H1 (cell line): ENCODE data around the gene SLC22A15. TPM values are rescaled to one million over a fixed set of nuclear protein-coding genes. Genes with fewer than 3 reads are reported as not detected.

Experiments used
- CTCF ChIA-PET: fragments of 300-600 bp; sonication (Branson Sonifier 250); formaldehyde crosslinking; loops from one replicate; lab custom pipeline; 2021; ENCODE audit not compliant: partially characterized antibody; lab: Charles Lee
- POLR2A ChIA-PET: fragments of 300-600 bp; sonication (Branson Sonifier 250); formaldehyde crosslinking; loops from one replicate; lab custom pipeline; 2021; ENCODE audit warnings: inconsistent platforms; ENCODE audit not compliant: partially characterized antibody; lab: Charles Lee
- DNase-seq, 2 experiments: peaks; one replicate each; pipeline versions ENCODE4 v3.0.0 to v3.0.0-alpha.2; 2010 to 2022; ENCODE audit warnings: low spot score in 2 of 2, low read depth in 1 of 2, mixed read lengths in 1 of 2
- FAIRE-seq: peaks from 2 replicates; lab custom pipeline; 2011; peaks lifted over from hg19 to GRCh38; lab: Jason Lieb, UNC
- H2AFZ ChIP-seq: 2 replicates; pipeline ENCODE4 v1.8.1; 2012; ENCODE audit warnings: low read length, inconsistent platforms
- H2AK5ac ChIP-seq: 2 replicates; pipeline ENCODE4 v1.6.1; 2013; ENCODE audit warnings: low read depth, low read length
- H2BK120ac ChIP-seq: replicated peaks from 2 replicates; pipeline ENCODE3; 2013; ENCODE audit warnings: low read depth, low read length, inconsistent platforms
- H2BK12ac ChIP-seq: 2 replicates; pipeline ENCODE4 v1.6.1; 2013; ENCODE audit warnings: low read depth, low read length
- H2BK15ac ChIP-seq: 2 replicates; pipeline ENCODE4 v1.6.1; 2013; ENCODE audit warnings: low read length
- H2BK20ac ChIP-seq: 2 replicates; pipeline ENCODE4 v1.6.1; 2013; ENCODE audit warnings: low read length
- H2BK5ac ChIP-seq: 2 replicates; pipeline ENCODE4 v1.6.1; 2013; ENCODE audit warnings: low read depth, low read length
- H3K14ac ChIP-seq: 2 replicates; pipeline ENCODE4 v1.6.1; 2013; ENCODE audit warnings: inconsistent platforms; ENCODE audit not compliant: insufficient read length
- H3K18ac ChIP-seq: 2 replicates; pipeline ENCODE4 v1.6.1; 2013; ENCODE audit warnings: low read length; ENCODE audit errors: extremely low read depth
- H3K23ac ChIP-seq: 2 replicates; pipeline ENCODE4 v1.6.1; 2013; ENCODE audit warnings: inconsistent platforms; ENCODE audit not compliant: insufficient read length
- H3K23me2 ChIP-seq: 2 replicates; pipeline ENCODE4 v1.6.1; 2013; ENCODE audit warnings: low read depth, low read length
- H3K27ac ChIP-seq: 2 replicates; pipeline ENCODE4 v1.6.1; 2011; ENCODE audit warnings: low read depth, low read length, inconsistent platforms
- H3K27me3 ChIP-seq, 4 experiments: replicated peaks in 1 of 4; 1 replicate in 1 of 4; 2 replicates in 3 of 4; pipeline versions ENCODE4 v1.6.1 to v1.8.1; 2011 to 2013; ENCODE audit warnings: low read length in 3 of 4, mild to moderate bottlenecking in 3 of 4, inconsistent platforms in 2 of 4, mixed read lengths in 2 of 4, moderate library complexity in 1 of 4; ENCODE audit not compliant: control insufficient read depth in 3 of 4, insufficient read depth in 3 of 4; ENCODE audit errors: extremely low read depth in 1 of 4
- H3K36me3 ChIP-seq, 4 experiments: 2 replicates each; pipeline versions ENCODE4 v1.6.1 to v1.8.1; 2011 to 2013; ENCODE audit warnings: mild to moderate bottlenecking in 4 of 4, low read length in 3 of 4, moderate library complexity in 2 of 4, control low read depth in 1 of 4, inconsistent platforms in 1 of 4; ENCODE audit not compliant: insufficient read depth in 4 of 4, control insufficient read depth in 2 of 4
- H3K4ac ChIP-seq: replicated peaks from 2 replicates; pipeline ENCODE3; 2013; ENCODE audit warnings: low read length, low read depth, mixed read lengths, inconsistent platforms; ENCODE audit not compliant: insufficient read length
- H3K4me1 ChIP-seq, 4 experiments: replicated peaks in 1 of 4; 1 replicate in 1 of 4; 2 replicates in 3 of 4; pipeline versions ENCODE4 v1.6.1 to v1.8.1; 2011 to 2013; ENCODE audit warnings: low read length in 3 of 4, inconsistent platforms in 2 of 4, mixed read lengths in 1 of 4; ENCODE audit not compliant: insufficient read depth in 4 of 4, control insufficient read depth in 3 of 4
- H3K4me2 ChIP-seq, 2 experiments: 2 replicates each; pipeline versions ENCODE4 v1.6.1 to v1.8.1; 2011 to 2013; ENCODE audit warnings: low read depth in 2 of 2, low read length in 2 of 2, control low read depth in 1 of 2, inconsistent platforms in 1 of 2, mild to moderate bottlenecking in 1 of 2; ENCODE audit not compliant: insufficient read depth in 1 of 2
- H3K4me3 ChIP-seq, 4 experiments: fragments of 200-600, 300-600 bp in 1 of 4; sonication (generic), shearing (Covaris generic), sonication (Bioruptor Twin) in 1 of 4; 2 replicates each; pipeline versions ENCODE4 v1.5.1 to v1.8.1; 2011 to 2016; ENCODE audit warnings: low read length in 4 of 4, low read depth in 3 of 4, control low read depth in 2 of 4, inconsistent platforms in 2 of 4, mild to moderate bottlenecking in 2 of 4, mixed read lengths in 1 of 4, moderate library complexity in 1 of 4; ENCODE audit not compliant: insufficient read depth in 2 of 4; ENCODE audit errors: extremely low read depth in 1 of 4
- H3K56ac ChIP-seq: replicated peaks from 2 replicates; pipeline ENCODE3; 2013; ENCODE audit warnings: low read depth, mild to moderate bottlenecking, mixed read lengths, low read length, inconsistent platforms; ENCODE audit not compliant: insufficient read length
- H3K79me1 ChIP-seq: 2 replicates; pipeline ENCODE4 v1.6.1; 2013; ENCODE audit warnings: low read depth, low read length, control low read depth
- H3K79me2 ChIP-seq, 2 experiments: 2 replicates each; pipeline versions ENCODE4 v1.6.1 to v1.8.1; 2012 to 2013; ENCODE audit warnings: low read length in 2 of 2, mild to moderate bottlenecking in 2 of 2, inconsistent platforms in 1 of 2; ENCODE audit not compliant: insufficient read depth in 2 of 2, control insufficient read depth in 1 of 2
- H3K9ac ChIP-seq, 4 experiments: replicated peaks in 1 of 4; 1 replicate in 1 of 4; 2 replicates in 3 of 4; pipeline versions ENCODE4 v1.6.1 to v1.8.1; 2011 to 2013; ENCODE audit warnings: low read depth in 3 of 4, low read length in 3 of 4, control low read depth in 2 of 4, mild to moderate bottlenecking in 2 of 4, moderate library complexity in 2 of 4, inconsistent platforms in 1 of 4; ENCODE audit errors: extremely low read depth in 1 of 4
- H3K9me3 ChIP-seq, 2 experiments: 2 replicates each; pipeline versions ENCODE4 v1.6.1 to v1.8.1; 2012 to 2013; ENCODE audit warnings: mild to moderate bottlenecking in 2 of 2, moderate library complexity in 2 of 2, control low read depth in 1 of 2, inconsistent platforms in 1 of 2, low read depth in 1 of 2, low read length in 1 of 2, mixed read lengths in 1 of 2; ENCODE audit not compliant: insufficient read depth in 2 of 2
- H4K20me1 ChIP-seq, 2 experiments: replicated peaks in 1 of 2; 2 replicates each; pipeline versions ENCODE3 to v1.8.1; 2011 to 2013; ENCODE audit warnings: inconsistent platforms in 2 of 2, low read length in 2 of 2, mild to moderate bottlenecking in 1 of 2; ENCODE audit not compliant: insufficient read depth in 2 of 2, control insufficient read depth in 1 of 2
- H4K5ac ChIP-seq: 2 replicates; pipeline ENCODE4 v1.6.1; 2013; ENCODE audit warnings: low read length, low read depth, mixed read lengths, inconsistent platforms; ENCODE audit not compliant: insufficient read length
- H4K8ac ChIP-seq: 2 replicates; pipeline ENCODE4 v1.8.0; 2013; ENCODE audit warnings: mild to moderate bottlenecking, moderate library complexity, low read length, inconsistent platforms; ENCODE audit not compliant: insufficient read depth; ENCODE audit errors: extremely low read depth
- H4K91ac ChIP-seq: replicated peaks from 2 replicates; pipeline ENCODE3; 2013; ENCODE audit warnings: low read length, mixed read lengths, inconsistent platforms; ENCODE audit not compliant: insufficient read length
- CTBP2 ChIP-seq: IDR thresholded peaks from 2 replicates; pipeline ENCODE4 v1.7.0; 2011; ENCODE audit warnings: borderline replicate concordance, mild to moderate bottlenecking, moderate library complexity, mixed read lengths, low read length; ENCODE audit not compliant: insufficient read depth, insufficient read length
- E2F6 ChIP-seq: IDR thresholded peaks from 2 replicates; pipeline ENCODE4 v1.6.1; 2012; ENCODE audit warnings: inconsistent platforms
- EGR1 ChIP-seq: IDR thresholded peaks from 2 replicates; pipeline ENCODE4 v1.6.1; 2011; ENCODE audit warnings: low read depth, low read length, borderline replicate concordance
- GABPA ChIP-seq: IDR thresholded peaks from 2 replicates; pipeline ENCODE4 v1.6.1; 2011; ENCODE audit warnings: mild to moderate bottlenecking, low read length, moderate library complexity, borderline replicate concordance; ENCODE audit not compliant: insufficient read depth
- HDAC2 ChIP-seq, 2 experiments: fragments of 300-600 bp in 1 of 2; sonication (generic) in 1 of 2; IDR thresholded peaks; 2 replicates each; pipeline ENCODE4 v1.6.1; 2011 to 2012; ENCODE audit warnings: low read depth in 2 of 2, low read length in 2 of 2, mild to moderate bottlenecking in 2 of 2, moderate library complexity in 2 of 2, borderline replicate concordance in 1 of 2, inconsistent platforms in 1 of 2
- SRF ChIP-seq: IDR thresholded peaks from 2 replicates; pipeline ENCODE4 v1.6.1; 2011; ENCODE audit warnings: mild to moderate bottlenecking, low read depth, low read length, moderate library complexity
- TBP ChIP-seq: IDR thresholded peaks from 2 replicates; pipeline ENCODE4 v1.6.1; 2011; ENCODE audit warnings: low read depth, low read length, improper control_type of control experiment
- YY1 ChIP-seq: IDR thresholded peaks from 2 replicates; pipeline ENCODE4 v1.6.1; 2011; ENCODE audit warnings: low read depth, mild to moderate bottlenecking, low read length
- WGBS, 2 experiments: shearing (Covaris generic) in 1 of 2; methylation state at CpG; one replicate each; pipeline versions ENCODE4 v1.1.6 to v1.1.7; 2013 to 2015; ENCODE audit warnings: low lambda C conversion rate in 2 of 2, mixed read lengths in 2 of 2, inconsistent platforms in 1 of 2, low coverage in 1 of 2, missing lambda C conversion rate in 1 of 2; ENCODE audit not compliant: insufficient replicate concordance in 2 of 2, insufficient coverage in 1 of 2, insufficient read length in 1 of 2; ENCODE audit errors: extremely low coverage in 1 of 2, missing lambda C conversion rate in 1 of 2; 5-methylcytosine and 5-hydroxymethylcytosine counted together
- polyA plus RNA-seq, 7 experiments: library from polyadenylated mRNA; depleted of rRNA in 3 of 7; stranded (reverse) in 5 of 7; unstranded in 2 of 7; fragments of >200 nt in 5 of 7; fragments of 200-250 nt in 2 of 7; gene quantifications; 1 replicate in 5 of 7; 2 replicates in 1 of 7; 4 replicates in 1 of 7; pipeline versions ENCODE4 v1.2.1 to v1.2.3, GENCODE V29; 2011 to 2013; ENCODE audit warnings: missing spikeins in 2 of 7, mixed read lengths in 2 of 7
- total RNA-seq: library from RNA; stranded (reverse); fragmentation: NEBNext Ultra II Directional; extraction: Animal tissue kit (Norgen Biotek cat#: 25700); gene quantifications from 2 replicates; pipeline ENCODE4 v1.2.1, GENCODE V29; 2021

The SLC22A15 gene
- total and polyA plus RNA-seq, 2 of the 8 experiments (the other 6 are each of a cell fraction or from before 2014, with no cell fraction given), result 3.2 to 3.3 TPM

GRCh38 chr1:116104667-116105066, 128.4 kb downstream of the SLC22A15 start:
- H3K4me2 ChIP-seq, result no peak overlapping the region
- no peak overlapping the region for H3K4me3 ChIP-seq
- no peak overlapping the region for H3K56ac ChIP-seq
- no peaks in the 10 kb centered on the region for H4K20me1 ChIP-seq
- no peak overlapping the region for H3K4ac ChIP-seq
- POLR2A ChIA-PET, result no interaction called here
- H2BK20ac ChIP-seq, result no peak overlapping the region
- H4K5ac ChIP-seq, result no peak overlapping the region
- H3K79me2 ChIP-seq, result no peaks in the 10 kb centered on the region
- no peak overlapping the region for H2BK5ac ChIP-seq
- H4K91ac ChIP-seq, result no peak overlapping the region
- DNase-seq, result no peak
- no peak overlapping the region for H3K18ac ChIP-seq
- H3K79me1 ChIP-seq, result no peaks in the 10 kb centered on the region
- no peaks in the 10 kb centered on the region for H3K23me2 ChIP-seq
- no peak overlapping the region for H2AFZ ChIP-seq
- 91% methylated on average over 3 of the region's 3 CpGs; no CpG with 5 or more reads in 1 of the 2 experiments for WGBS, 2 experiments
- no peak overlapping the region for H3K27ac ChIP-seq
- no peaks in the 10 kb centered on the region for H3K9me3 ChIP-seq
- no peak overlapping the region for H3K14ac ChIP-seq
- no peak overlapping the region for H4K8ac ChIP-seq
- no peaks in the 10 kb centered on the region for H3K27me3 ChIP-seq
- H2BK12ac ChIP-seq, result no peak overlapping the region
- CTCF ChIA-PET, result interaction anchor here (0.9 kb wide), 1 partner anchor 8 kb away, joined by 3 read pairs; no protein-coding TSS in a partner anchor
- H3K23ac ChIP-seq, result no peak overlapping the region
- no peak for FAIRE-seq
- H2BK120ac ChIP-seq, result no peak overlapping the region
- H3K9ac ChIP-seq, result no peak overlapping the region
- no peaks in the 10 kb centered on the region for H3K36me3 ChIP-seq
- no peak overlapping the region for H2AK5ac ChIP-seq
- no peaks in the 10 kb centered on the region for H3K4me1 ChIP-seq
- H2BK15ac ChIP-seq, result no peak overlapping the region
- no peak for TF ChIP-seq GABPA
- TF ChIP-seq CTBP2, result no peak
- no peak for TF ChIP-seq TBP
- no peak for TF ChIP-seq SRF
- TF ChIP-seq HDAC2 (IDR thresholded peaks at IDR 0.05; ENCODE audit: borderline replicate concordance in 1 of 2, low read depth in 2 of 2, low read length in 2 of 2), result no peak
- TF ChIP-seq EGR1, result no peak
- TF ChIP-seq YY1, result no peak
- no peak for TF ChIP-seq E2F6
